NCI-H2227 (cell line): ENCODE results near the gene HBP1.
"Not testable (repeated sequence)": the region's sequence is repeated elsewhere in the genome, so short reads cannot be mapped to it uniquely, and the experiment has no call there.

Experiments
- DNase-seq: peaks from one replicate; lab custom pipeline; 2025; ENCODE audit not compliant: unreplicated experiment; lab: John Stamatoyannopoulos, UW

Gene HBP1, protein sequence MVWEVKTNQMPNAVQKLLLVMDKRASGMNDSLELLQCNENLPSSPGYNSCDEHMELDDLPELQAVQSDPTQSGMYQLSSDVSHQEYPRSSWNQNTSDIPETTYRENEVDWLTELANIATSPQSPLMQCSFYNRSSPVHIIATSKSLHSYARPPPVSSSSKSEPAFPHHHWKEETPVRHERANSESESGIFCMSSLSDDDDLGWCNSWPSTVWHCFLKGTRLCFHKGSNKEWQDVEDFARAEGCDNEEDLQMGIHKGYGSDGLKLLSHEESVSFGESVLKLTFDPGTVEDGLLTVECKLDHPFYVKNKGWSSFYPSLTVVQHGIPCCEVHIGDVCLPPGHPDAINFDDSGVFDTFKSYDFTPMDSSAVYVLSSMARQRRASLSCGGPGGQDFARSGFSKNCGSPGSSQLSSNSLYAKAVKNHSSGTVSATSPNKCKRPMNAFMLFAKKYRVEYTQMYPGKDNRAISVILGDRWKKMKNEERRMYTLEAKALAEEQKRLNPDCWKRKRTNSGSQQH

DNA sequence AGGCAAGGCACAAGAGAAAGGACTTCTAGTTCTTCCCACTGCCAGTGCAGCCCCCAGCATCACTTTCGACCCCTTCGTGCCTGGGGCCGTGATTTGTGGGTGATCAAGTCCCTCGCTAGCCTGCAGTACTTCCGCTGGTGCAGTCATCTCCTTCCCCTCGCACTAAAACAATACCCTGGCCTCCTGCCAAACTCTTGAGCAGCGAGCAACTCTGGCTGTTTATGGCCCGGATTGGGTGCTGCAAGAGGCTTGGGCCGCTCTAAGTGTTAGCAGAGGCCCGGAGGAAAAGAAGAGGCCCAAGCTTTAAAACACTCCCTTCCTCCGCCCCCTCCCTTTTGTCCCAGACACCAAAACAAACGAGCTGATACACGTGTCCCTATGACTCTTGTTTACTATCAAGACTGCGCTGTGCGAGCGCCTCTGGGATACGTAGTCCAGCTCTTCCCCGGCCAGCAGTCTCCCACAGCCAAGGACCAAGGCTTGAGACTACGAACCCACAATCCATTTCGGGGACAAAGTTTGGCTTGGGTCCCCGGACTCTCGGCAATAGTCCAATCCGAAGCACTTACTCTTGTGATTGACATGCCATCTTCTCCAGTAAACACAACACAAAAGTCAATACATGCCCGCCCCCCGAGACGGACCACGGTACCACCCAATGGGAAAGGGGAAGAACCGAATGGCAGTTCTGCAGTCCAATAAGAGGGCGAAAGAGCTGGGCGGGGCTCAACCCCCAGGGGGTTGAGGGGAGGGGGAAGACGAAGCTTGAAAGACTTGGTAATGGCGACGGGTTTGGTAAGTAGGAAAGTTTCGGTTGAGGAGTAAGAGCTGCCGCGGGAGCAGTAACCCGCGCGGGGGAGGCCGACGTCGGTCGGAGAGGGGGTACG, at the start of gene HBP1:
Gene HBP1, plus strand, starts transcription at position 771 of the 887 bp plus-strand sequence. CDS start 10,891 bp downstream, outside the sequence.
- peak; percentile 100 for DNase-seq

DNA sequence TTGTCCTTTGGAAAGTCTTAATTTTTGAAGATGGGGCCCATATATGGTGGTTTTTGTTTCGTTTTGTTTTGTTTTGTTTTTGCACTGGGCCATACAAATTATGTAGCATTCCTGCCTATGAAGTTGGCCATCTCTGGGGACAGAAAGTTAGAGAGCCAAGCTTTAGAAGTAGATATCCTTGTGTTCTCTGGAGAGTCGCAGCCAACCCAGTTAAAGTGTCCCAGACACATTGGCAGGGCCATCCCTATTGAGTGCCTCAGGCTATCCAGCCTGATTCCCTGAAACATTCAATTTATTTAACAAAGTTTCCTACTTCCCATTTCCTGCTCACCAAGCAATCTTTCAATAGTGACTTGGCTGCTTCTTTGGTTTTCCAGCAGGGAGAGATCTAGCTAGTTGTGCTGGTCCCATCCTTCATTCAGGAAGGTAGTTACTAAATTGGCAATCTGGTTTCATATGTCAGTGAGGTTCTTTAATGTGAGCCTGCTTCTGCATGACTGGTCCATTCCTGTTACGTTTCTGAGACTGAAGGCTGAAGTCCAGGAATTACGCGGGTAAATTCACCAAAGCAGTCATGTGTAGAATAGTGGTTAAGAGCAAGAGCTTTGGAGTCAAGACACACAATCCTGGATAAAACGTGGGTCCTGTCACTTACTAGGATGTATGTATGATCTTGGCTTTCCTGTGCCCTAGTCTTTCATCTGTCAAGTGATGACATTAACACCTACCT, 49.3 kb upstream of the HBP1 start:
- no peak for DNase-seq

DNA sequence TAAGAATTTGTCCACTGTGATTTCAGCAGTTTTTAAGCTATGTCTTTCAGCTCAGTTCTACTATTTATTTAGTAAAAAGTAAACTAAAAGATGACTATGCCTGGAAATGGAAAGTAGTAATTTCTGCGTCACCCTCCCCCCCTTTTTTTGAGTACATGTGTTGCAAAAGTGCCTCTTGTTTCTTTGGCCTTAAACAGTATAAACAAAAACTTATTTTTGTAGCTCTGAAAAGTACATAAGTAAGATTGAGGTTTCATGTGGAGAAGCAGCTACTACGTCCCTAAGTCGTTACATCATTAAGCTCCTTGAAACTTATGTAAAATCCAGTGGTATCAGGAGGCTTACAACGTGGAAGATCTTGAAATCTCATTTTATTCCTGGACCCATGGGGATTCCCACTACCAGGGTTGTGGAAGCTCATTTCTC, 46.3 kb upstream of the HBP1 start:
- DNase-seq = no peak

DNA sequence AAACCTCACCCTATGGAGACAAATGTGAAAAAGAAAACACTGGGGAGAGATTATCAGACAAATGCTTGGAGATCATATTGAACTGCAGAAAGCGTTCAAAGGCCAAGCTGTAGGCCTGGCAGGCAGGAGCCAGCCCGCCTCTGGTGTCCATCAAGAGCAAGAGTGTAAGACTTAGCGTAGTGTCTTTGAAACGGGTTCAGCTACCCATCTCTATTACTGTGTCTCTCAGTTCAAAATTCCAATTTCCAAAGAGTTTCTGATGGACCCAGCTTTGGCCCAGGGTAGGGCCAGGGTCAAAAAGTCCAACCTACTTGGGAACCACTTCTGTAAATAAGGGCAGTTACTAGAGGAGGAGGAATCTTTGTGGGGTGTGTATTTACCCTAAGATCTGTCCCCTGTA, 45.4 kb upstream of the HBP1 start:
- DNase-seq = no peak

DNA sequence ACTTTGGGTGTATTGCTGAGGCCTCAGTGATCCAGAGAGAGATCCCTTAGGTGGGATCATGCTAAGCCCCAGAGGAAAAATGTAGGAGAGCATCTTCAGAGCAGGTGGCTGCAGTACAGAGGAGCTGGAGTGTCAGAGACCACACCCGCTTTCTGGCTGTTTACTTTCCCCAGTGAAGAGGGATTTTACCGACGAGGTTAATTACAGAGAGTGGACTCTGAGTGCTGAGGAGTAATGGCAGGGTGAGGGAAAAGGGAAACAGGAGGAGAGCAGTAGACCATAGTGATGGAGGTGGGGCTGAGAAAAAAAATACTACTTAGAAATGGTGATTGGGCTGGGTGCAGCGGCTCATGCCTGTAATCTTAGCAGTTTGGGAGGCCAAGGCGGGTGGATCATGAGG, 43.3 kb upstream of the HBP1 start:
- peak; percentile 92 for DNase-seq

DNA sequence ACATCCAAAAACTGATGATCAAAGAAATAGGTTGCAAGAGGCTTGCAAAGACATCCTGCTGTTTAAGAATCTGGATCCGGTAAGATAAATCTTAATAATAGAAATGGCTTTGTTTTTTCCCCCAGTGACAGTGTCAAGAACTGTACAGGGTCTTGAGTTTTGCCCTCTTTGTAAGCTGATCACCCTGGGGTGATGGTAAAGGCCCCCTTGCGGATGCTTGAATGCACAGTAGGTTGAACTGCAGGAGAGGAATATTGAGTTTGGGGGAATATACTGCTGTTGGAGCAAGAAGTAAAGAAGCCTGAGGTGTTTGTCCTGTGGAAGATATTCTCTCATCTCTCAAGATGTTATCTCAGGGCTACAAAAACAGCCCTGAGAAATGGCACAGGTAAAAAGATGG, 40.6 kb upstream of the HBP1 start:
- no peak for DNase-seq

DNA sequence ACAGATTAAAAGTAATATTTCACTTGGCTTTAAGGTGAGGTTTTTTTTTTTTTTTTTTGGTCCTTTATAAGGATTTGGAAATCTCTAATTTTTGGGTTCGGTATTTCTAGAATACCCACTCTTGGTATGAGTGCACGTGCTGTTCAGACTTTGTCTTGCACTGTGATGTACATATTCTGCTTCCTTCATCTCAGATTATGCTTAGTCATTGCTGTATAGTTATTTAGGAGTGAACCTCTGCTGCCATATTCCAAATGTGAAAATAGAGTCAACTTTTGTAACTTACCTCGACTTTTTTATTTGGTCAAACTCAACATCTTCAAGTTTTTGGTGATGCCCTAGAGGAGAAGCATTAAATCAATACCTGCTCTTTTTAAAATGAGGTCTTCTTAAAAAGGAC, 40.1 kb upstream of the HBP1 start:
- no peak for DNase-seq

DNA sequence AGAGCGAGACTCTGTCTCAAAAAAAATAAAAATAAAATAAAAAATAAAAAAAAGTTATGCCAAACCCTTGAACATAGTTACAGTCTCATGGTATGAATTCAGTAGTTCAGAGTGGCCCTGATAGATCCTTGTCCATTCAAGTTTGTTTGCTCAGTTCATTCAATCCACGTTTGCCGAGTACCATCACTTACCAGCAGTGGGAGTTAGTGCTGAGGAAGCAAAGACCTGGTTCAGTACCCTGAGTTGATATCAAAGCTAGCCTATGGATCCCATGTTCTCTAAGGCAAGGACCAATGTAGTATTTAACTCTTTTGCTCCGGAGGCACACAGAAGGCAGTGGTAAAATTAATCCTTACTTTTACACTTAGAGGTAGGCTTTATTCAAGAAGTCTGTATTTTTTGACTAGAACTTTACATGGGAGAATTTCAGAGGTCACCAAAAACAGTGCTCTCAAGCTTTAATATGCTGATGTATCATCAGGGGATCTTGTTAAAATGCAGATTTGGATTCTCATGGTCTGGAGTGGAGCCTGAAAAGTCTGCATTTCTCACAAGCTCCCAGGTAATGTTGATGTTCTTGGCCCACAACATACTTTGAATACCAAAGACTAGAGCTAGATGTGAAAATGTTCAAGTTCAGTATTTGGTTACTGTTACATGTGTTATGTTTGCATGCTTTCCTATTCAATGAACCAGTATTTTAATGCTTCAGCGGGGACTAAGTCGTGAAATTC, 38.1 kb upstream of the HBP1 start:
- DNase-seq = no peak

DNA sequence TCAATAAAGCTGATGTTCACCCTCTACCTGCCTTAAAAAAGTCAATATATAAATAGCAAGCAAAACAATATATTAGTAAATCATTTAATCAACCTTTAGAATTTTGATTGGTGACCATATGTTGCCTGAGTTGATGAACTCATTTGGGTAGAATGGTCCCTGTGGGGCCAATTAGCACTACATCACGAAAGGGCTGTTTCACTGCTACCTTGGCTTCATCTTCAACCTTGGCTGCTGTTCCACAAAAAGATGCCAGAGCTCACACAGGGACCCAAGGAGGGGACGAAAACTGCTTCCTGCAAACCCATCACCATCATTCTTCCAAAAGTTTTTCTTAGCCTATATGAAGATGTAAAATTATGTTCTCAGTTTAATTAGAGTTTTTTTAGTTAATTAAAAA, 35.4 kb upstream of the HBP1 start:
- no peak for DNase-seq

DNA sequence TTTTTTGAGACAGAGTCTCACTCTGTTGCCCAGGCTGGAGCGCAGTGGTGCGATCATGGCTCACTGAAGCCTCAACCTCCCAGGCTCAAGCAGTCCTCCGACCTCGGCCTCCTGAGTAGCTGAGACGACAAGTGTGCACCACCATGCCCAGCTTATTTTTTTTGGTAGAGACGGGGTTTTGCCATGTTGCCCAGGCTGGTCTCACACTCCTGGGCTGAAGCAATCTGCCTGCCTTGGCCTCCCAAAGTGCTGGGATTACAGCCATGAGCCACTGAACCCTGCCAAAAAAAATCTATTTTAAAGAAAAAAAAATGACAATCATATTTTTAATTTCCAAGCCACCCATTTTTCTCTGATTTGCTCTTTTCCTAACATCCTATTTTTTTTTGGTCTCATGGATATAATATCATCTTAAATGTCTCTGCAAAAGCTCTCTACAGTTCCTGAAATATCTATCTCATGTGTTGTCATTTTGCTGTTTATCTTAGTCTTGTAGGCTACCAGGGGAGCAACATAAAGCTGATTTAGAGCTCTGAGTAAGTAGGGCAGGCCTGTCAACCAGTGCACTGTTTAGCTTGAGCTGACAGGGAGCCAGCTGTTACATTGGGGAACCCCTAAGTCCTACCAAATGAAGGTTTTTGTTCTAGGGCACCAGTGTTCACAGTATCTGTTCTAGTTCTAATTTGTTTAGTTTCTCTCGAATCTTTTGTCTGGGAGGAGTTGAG, 29.9 kb upstream of the HBP1 start:
- DNase-seq = no peak

DNA sequence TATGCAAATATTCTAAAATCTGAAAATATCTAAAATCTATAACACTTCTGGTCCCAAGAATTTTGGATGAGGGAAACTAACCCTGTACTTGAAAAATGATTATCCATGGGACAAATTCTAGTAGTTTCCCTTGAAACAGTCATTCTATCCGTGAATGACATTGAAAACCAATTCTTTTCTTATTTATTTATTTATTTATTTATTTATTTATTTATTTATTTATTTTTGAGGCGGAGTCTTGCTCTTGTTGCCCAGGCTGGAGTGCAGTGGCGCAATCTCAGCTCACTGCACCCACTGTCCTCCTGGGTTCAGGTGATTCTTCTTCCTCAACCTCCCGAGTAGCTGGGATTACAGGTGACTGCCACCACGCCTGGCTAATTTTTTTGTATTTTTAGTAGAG, 24.9 kb upstream of the HBP1 start:
- DNase-seq = not testable (repeated sequence)

DNA sequence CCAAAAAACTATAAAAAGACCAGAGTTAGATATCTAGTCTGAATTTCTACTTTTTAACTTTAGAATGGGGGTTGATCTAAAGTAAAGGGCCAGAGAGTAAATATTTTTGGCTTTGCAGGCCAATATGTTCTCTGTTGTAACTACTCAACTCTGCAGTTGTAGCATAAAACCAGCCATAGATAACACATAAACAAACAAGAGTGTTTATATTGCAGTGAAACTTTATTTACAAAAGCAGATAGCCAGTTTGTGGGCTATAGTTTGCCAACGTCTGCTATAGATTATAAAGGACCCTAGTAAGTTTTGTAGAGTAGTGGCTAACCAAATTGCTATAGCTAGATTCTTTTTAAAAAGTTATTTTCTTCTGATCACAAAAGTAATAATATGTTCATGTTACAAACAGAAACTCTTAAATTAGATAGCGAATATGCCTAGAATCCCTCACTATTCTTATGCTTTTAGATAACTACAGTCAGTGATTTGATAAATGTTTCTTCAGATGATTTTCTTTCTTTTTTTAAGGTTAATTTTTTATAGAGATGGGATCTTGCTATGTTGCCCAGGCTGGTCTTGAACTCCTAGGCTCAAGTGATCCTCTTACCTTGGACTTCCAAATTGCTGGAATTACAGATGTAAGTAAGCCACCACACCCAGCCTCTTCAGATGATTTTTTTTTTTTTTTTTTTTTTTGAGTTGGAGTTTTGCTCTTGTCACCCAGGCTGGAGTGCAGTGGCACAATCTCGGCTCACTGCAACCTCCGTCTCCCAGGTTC, 23.6 kb upstream of the HBP1 start:
- no peak for DNase-seq

DNA sequence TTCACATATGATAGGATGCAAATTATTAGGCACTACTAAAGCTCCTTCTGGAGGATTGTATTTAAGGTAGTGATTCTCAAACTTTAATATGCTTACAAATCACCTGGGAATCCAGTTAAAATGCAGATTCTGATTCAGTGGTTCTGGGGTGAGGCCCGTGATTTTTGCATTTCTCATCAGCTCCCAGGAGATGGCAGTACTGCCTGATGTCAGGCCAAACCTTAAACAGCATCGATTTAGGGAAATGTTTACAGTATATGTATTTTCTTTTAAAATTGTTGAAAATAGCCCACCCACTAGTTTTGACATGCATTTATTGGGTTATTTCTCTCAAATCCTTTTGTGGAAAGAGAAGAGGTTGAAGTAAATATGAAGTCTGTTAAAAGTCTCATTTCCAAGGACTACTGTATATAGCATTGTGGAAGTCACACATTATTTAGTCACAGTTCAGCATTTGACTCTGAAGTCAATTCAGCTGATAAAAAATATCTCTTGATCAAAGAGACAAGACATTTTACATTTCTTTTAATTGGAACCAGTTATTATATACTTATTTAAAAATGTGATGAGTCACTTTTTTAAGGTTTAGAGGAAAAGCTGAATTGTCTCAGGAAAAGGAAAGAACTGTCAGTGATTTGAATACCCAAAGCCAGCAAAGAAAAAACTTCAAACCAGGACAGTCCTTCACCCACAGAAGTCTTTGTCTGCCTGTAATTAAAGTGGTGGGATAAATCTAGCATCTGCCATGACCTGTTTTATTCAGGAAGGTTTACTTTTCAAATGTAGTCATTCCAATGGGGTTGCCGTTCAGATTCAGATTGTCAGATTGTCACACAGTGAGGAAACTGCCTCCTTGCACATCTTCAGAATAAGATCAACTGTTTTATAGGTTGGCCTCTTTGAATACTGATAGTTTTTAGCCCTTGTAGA, 21.1 kb upstream of the HBP1 start:
- DNase-seq = peak; percentile 32

DNA sequence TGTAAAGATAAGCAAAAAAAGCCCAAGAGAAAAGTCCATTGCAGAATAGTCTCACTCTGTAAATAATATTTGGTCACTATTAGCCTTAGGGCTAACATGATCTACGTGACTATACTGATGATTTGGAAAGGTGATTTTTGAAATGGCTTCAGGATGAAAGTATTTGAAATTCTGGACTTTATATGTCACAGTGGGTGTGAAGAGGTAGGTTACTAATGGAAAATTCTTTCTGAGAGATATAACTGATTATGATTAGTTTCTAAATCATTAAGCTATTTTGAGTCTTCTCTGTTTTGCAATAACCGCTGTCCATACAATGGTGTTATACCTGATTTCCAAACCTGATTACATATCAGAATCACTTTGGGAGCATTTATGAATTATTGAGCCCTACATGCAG, 20.1 kb upstream of the HBP1 start:
- no peak for DNase-seq

DNA sequence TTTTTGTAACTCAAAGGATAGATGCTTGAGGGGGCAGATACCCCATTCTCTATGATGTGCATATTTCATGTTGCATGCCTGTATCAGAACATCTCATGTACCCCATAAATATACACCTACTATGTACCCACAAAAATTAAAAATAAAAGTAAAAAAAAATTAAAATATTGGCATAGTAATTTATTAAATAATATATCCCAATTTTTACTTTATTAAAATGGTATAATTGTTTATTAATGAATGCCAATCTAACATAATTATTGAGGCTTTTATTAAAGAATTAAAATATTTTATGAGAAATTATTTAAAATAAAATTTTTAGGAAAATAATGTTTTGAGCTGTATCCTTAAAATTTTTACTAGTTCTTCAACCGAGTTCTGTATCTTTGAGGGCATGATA, 18.9 kb upstream of the HBP1 start:
- no peak for DNase-seq

DNA sequence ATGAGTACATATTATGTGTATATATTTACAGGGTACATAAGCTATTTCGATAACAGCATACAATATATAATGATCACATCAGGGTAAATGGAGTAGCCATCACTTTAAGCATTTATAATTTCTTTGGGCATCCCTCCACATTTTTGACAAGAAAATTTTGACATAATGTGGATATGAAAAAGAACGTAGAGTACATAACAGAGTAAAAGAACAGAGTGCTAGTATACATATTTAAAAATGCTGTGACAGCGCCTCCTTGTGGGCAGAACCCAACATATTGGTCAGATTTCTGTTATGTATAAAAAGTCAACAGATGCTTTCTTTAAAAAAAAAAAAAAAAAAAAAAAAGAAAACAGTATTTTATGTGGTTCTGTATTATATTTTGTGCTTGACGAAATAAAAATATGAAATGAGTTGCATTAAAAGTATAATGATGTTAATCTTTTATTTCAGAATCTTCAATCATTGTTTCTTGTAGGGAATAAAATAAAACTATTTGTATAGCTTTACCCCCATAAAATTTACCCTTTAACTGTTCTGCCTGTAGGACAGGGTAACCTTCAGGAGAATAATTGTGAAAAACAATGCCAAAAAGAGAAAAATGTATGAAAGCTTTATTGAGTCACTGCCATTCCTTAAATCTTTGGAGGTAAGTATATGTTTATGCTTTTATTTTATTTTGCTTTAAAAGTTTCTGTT, 18.3 kb upstream of the HBP1 start:
- peak; percentile 78 for DNase-seq

DNA sequence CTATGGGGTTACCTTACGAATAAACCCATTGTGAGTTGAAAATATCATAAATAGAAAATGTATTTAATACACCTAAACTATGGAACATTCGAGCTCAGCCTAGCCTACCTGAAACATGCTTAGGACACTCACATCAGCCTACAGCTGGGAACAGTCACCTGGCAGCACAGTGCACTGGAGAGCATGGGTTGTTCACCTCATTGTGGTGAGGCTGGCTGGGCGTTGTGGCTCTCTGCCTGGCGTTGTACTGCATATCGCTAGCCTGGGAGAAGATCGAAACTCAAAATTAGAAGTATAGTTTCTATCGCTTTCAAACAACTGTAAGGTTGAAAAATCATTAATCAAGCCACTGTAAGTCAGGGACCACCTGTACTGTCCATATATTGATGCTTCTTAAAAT, 17.3 kb upstream of the HBP1 start:
- no peak for DNase-seq
